Keratinocyte (primary cell): Measurements from ENCODE around the gene ACTL7B. TPM values are rescaled to one million over a fixed set of nuclear protein-coding genes. Genes with fewer than 3 reads are reported as not detected.

ENCODE experiments used
- DNase-seq: peaks from one replicate; pipeline ENCODE4 v3.0.0-alpha.2; 2011; ENCODE audit warnings: low read depth, missing footprints, low spot score
- FAIRE-seq: peaks from 2 replicates; lab custom pipeline; 2011; peaks lifted over from hg19 to GRCh38; lab: Jason Lieb, UNC
- H2AFZ ChIP-seq: 2 replicates; pipeline ENCODE4 v1.6.0; 2012; ENCODE audit warnings: low read length, control low read depth, inconsistent platforms; ENCODE audit not compliant: control insufficient read depth
- H3K27ac ChIP-seq: 2 replicates; pipeline ENCODE4 v1.5.1; 2011; ENCODE audit warnings: low read length; ENCODE audit not compliant: control insufficient read depth, insufficient read depth
- H3K27me3 ChIP-seq: 3 replicates; pipeline ENCODE4 v1.6.0; 2011; ENCODE audit warnings: low read length; ENCODE audit not compliant: control insufficient read depth, insufficient read depth; ENCODE audit errors: extremely low read depth
- H3K36me3 ChIP-seq, 2 experiments: 2 replicates in 1 of 2; 3 replicates in 1 of 2; pipeline ENCODE4 v1.5.1; 2011; ENCODE audit warnings: low read length in 2 of 2, mild to moderate bottlenecking in 1 of 2; ENCODE audit not compliant: control insufficient read depth in 2 of 2, insufficient read depth in 2 of 2; ENCODE audit errors: extremely low read depth in 1 of 2
- H3K4me1 ChIP-seq: 3 replicates; pipeline ENCODE4 v1.5.1; 2011; ENCODE audit warnings: low read length; ENCODE audit not compliant: control insufficient read depth, insufficient read depth; ENCODE audit errors: extremely low read depth
- H3K4me2 ChIP-seq: 3 replicates; pipeline ENCODE4 v1.6.0; 2011; ENCODE audit warnings: low read depth, low read length; ENCODE audit not compliant: control insufficient read depth, insufficient read depth; ENCODE audit errors: extremely low read depth
- H3K4me3 ChIP-seq, 3 experiments: fragments of 200-600 bp in 1 of 3; sonication (generic) in 1 of 3; 2 replicates in 2 of 3; 3 replicates in 1 of 3; pipeline ENCODE4 v1.5.1; 2011 to 2016; ENCODE audit warnings: low read length in 3 of 3, mild to moderate bottlenecking in 3 of 3, control low read depth in 2 of 3, inconsistent platforms in 1 of 3, low read depth in 1 of 3, mixed read lengths in 1 of 3, mixed run types in 1 of 3, moderate library complexity in 1 of 3; ENCODE audit not compliant: control insufficient read depth in 2 of 3, insufficient read depth in 2 of 3; ENCODE audit errors: extremely low read depth in 1 of 3
- H3K79me2 ChIP-seq: 2 replicates; pipeline ENCODE4 v1.6.0; 2012; ENCODE audit warnings: low read length; ENCODE audit not compliant: control insufficient read depth, insufficient read depth
- H3K9ac ChIP-seq: 3 replicates; pipeline ENCODE4 v1.6.0; 2011; ENCODE audit warnings: low read length; ENCODE audit not compliant: control insufficient read depth, insufficient read depth; ENCODE audit errors: extremely low read depth
- H3K9me1 ChIP-seq: 3 replicates; pipeline ENCODE4 v1.6.0; 2011; ENCODE audit warnings: low read length; ENCODE audit not compliant: control insufficient read depth, insufficient read depth; ENCODE audit errors: extremely low read depth
- H3K9me3 ChIP-seq: 2 replicates; pipeline ENCODE4 v1.5.1; 2012; ENCODE audit warnings: low read depth, low read length; ENCODE audit not compliant: control insufficient read depth
- H4K20me1 ChIP-seq: 3 replicates; pipeline ENCODE4 v1.6.0; 2011; ENCODE audit warnings: low read length; ENCODE audit not compliant: control insufficient read depth, insufficient read depth; ENCODE audit errors: extremely low read depth
- EZH2 ChIP-seq: IDR thresholded peaks from one replicate; pipeline ENCODE4 v1.6.1; 2012; ENCODE audit warnings: inconsistent platforms, mild to moderate bottlenecking, low read length, moderate library complexity
- dilution Hi-C: fragments of 300-500 bp; cut with MboI; formaldehyde crosslinking; loops from one replicate; pipeline ENCODE4 v1.7.0; 2020; ENCODE audit warnings: low sequenced_read_pairs; ENCODE audit not compliant: extremely low pct_ligation_motif_present
- polyA plus RNA-seq, 5 experiments: library from polyadenylated mRNA; depleted of rRNA in 3 of 5; stranded (reverse) in 3 of 5; stranded (forward) in 1 of 5; unstranded in 1 of 5; fragments of >200 nt; gene quantifications; 1 replicate in 1 of 5; 2 replicates in 3 of 5; 3 replicates in 1 of 5; pipeline versions ENCODE4 v1.2.1 to v1.2.3, GENCODE V29; 2011 to 2012; ENCODE audit warnings: missing spikeins in 2 of 5, low read depth in 1 of 5, low replicate concordance in 1 of 5
- TF ChIP-seq, protein P1 (sequence below), 3 experiments: IDR thresholded peaks in 1 of 3; conservative IDR thresholded peaks in 1 of 3; optimal IDR thresholded peaks in 1 of 3; 2 replicates in 2 of 3; 3 replicates in 1 of 3; pipeline versions ENCODE3 to v1.5.1; 2011; ENCODE audit warnings: low read length in 3 of 3, mild to moderate bottlenecking in 3 of 3, moderate library complexity in 2 of 3, control low read depth in 1 of 3, inconsistent platforms in 1 of 3; ENCODE audit not compliant: insufficient read depth in 2 of 3; ENCODE audit errors: extremely low read depth in 1 of 3

The ACTL7B gene
- polyA plus RNA-seq, 1 donor (not counting 4 experiments of a cell fraction or from before 2014, with no cell fraction given): not detected

GRCh38 chr9:108861464-108861863 lies 5.7 kb upstream of the ACTL7B start:
- Histone ChIP-seq H3K9me3 (no peaks in the 10 kb centered on the region), H2AFZ (no peak overlapping the region), H3K27ac (no peak overlapping the region), H3K9me1 (no peaks in the 10 kb centered on the region), H3K4me2 (no peak overlapping the region), H3K79me2 (no peaks in the 10 kb centered on the region), H3K27me3 (no peaks in the 10 kb centered on the region), H3K4me3 (no peak overlapping the region), H3K4me1 (peaks cover 19% of the 10 kb centered on the region), H4K20me1 (no peaks in the 10 kb centered on the region), H3K36me3 (no peaks in the 10 kb centered on the region), H3K9ac (no peak overlapping the region)
- FAIRE-seq (peak; percentile 68), DNase-seq (no peak)
- TF ChIP-seq, protein P1, sequence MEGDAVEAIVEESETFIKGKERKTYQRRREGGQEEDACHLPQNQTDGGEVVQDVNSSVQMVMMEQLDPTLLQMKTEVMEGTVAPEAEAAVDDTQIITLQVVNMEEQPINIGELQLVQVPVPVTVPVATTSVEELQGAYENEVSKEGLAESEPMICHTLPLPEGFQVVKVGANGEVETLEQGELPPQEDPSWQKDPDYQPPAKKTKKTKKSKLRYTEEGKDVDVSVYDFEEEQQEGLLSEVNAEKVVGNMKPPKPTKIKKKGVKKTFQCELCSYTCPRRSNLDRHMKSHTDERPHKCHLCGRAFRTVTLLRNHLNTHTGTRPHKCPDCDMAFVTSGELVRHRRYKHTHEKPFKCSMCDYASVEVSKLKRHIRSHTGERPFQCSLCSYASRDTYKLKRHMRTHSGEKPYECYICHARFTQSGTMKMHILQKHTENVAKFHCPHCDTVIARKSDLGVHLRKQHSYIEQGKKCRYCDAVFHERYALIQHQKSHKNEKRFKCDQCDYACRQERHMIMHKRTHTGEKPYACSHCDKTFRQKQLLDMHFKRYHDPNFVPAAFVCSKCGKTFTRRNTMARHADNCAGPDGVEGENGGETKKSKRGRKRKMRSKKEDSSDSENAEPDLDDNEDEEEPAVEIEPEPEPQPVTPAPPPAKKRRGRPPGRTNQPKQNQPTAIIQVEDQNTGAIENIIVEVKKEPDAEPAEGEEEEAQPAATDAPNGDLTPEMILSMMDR (optimal IDR thresholded peaks at IDR 0.05 in 1 of 3, IDR thresholded peaks at IDR 0.05 in 1 of 3, conservative IDR thresholded peaks at IDR 0.05 in 1 of 3; ENCODE audit: extremely low read depth in 1 of 3, insufficient read depth in 2 of 3, low read length in 3 of 3): no peak
- TF ChIP-seq EZH2: no peak
- dilution Hi-C loops: no loop called here

DNA sequence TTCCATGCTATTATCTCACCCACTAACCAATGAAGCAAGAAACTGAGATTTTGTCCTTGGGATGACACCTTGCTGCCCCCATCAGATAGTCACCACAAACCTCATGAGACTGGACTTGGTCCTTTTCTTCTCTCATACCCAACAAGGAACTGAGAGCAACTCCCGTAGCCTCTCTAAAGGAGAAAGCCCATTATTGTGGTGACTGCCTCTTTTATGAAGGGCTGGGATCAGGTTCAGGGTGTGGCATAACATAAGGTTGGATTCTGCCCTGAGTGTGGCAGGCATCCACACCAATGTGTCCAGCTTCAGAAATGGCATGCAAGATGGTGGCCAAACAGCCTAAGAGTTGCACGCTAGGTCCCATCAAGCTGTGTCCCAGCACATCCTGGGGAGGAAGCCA lies 5.0 kb upstream of the ACTL7B start:
- Histone ChIP-seq H3K4me3 (no peak overlapping the region), H4K20me1 (no peaks in the 10 kb centered on the region), H3K9ac (no peak overlapping the region), H3K79me2 (no peaks in the 10 kb centered on the region), H3K27me3 (no peaks in the 10 kb centered on the region), H3K4me1 (peaks cover 19% of the 10 kb centered on the region), H3K9me1 (no peaks in the 10 kb centered on the region), H3K9me3 (no peaks in the 10 kb centered on the region), H3K4me2 (no peak overlapping the region), H2AFZ (no peak overlapping the region), H3K36me3 (no peaks in the 10 kb centered on the region), H3K27ac (no peak overlapping the region)
- FAIRE-seq: no peak
- TF ChIP-seq, protein P1 (optimal IDR thresholded peaks at IDR 0.05 in 1 of 3, IDR thresholded peaks at IDR 0.05 in 1 of 3, conservative IDR thresholded peaks at IDR 0.05 in 1 of 3; ENCODE audit: extremely low read depth in 1 of 3, insufficient read depth in 2 of 3, low read length in 3 of 3): no peak
- TF ChIP-seq EZH2: no peak
- dilution Hi-C loops: no loop called here
- DNase-seq: no peak
